GM23338 (cell line): ENCODE data around the gene SACM1L. TPM values are rescaled to one million over a fixed set of nuclear protein-coding genes. Genes with fewer than 3 reads are reported as not detected.

ENCODE experiments used
- ATAC-seq: fragments of 200-7000 bp; cut with Tn5 transposase; 3 replicates; pipeline ENCODE4 v1.9.1; 2020
- DNase-seq: peaks from one replicate; pipeline ENCODE4 v3.0.0-alpha.2; 2015; ENCODE audit warnings: low spot score
- H2AFZ ChIP-seq: fragments of 200-600 bp; sonication (generic); 2 replicates; pipeline ENCODE4 v1.8.0; 2016; ENCODE audit warnings: antibody characterized with exemption, mild to moderate bottlenecking, moderate library complexity
- H3F3A ChIP-seq: fragments of 200-600 bp; sonication (generic); replicated peaks from 2 replicates; pipeline ENCODE4 v1.8.0; 2017; ENCODE audit warnings: antibody characterized with exemption, mixed run types, low read depth
- H3K27ac ChIP-seq: fragments of 200-600 bp; sonication (generic); 2 replicates; pipeline ENCODE4 v1.6.1; 2016; ENCODE audit warnings: low read depth
- H3K27me3 ChIP-seq: fragments of 200-600 bp; sonication (generic); 2 replicates; pipeline ENCODE4 v1.8.0; 2016; ENCODE audit warnings: mild to moderate bottlenecking, mixed run types, moderate library complexity; ENCODE audit not compliant: insufficient read depth
- H3K36me3 ChIP-seq: fragments of 200-600 bp; sonication (generic); 2 replicates; pipeline ENCODE4 v1.8.0; 2016; ENCODE audit warnings: mild to moderate bottlenecking; ENCODE audit not compliant: insufficient read depth
- H3K4me1 ChIP-seq: fragments of 200-600 bp; sonication (generic); 2 replicates; pipeline ENCODE4 v1.8.0; 2016; ENCODE audit warnings: mild to moderate bottlenecking, moderate library complexity; ENCODE audit not compliant: insufficient read depth
- H3K4me2 ChIP-seq: fragments of 200-600 bp; sonication (generic); 2 replicates; pipeline ENCODE4 v1.7.1; 2017; ENCODE audit warnings: mixed run types
- H3K4me3 ChIP-seq: fragments of 200-600 bp; sonication (generic); 2 replicates; pipeline ENCODE4 v1.6.1; 2016; ENCODE audit warnings: mixed run types
- H3K79me2 ChIP-seq: fragments of 200-600 bp; sonication (generic); replicated peaks from 2 replicates; pipeline ENCODE4 v1.8.0; 2017; ENCODE audit warnings: mild to moderate bottlenecking; ENCODE audit not compliant: insufficient read depth
- H3K9me2 ChIP-seq: fragments of 200-600 bp; sonication (generic); 2 replicates; pipeline ENCODE4 v1.8.0; 2017; ENCODE audit not compliant: insufficient read depth
- H4K20me1 ChIP-seq: fragments of 200-600 bp; sonication (generic); replicated peaks from 2 replicates; pipeline ENCODE4 v1.8.0; 2017; ENCODE audit warnings: mild to moderate bottlenecking; ENCODE audit not compliant: insufficient read depth
- H3K27ac Mint-ChIP-seq: 2 replicates; pipeline ENCODE4 v1.8.0; 2020; ENCODE audit warnings: inconsistent platforms, mild to moderate bottlenecking, moderate library complexity, mixed read lengths
- H3K27me3 Mint-ChIP-seq: 3 replicates; pipeline ENCODE4 v1.8.0; 2022; ENCODE audit warnings: low read depth, mild to moderate bottlenecking, moderate library complexity, mixed read lengths, inconsistent platforms; ENCODE audit not compliant: insufficient read depth, poor library complexity
- H3K36me3 Mint-ChIP-seq: 3 replicates; pipeline ENCODE4 v1.8.0; 2021; ENCODE audit warnings: low read depth, mild to moderate bottlenecking, inconsistent platforms, moderate library complexity, mixed read lengths
- H3K4me1 Mint-ChIP-seq: 3 replicates; pipeline ENCODE4 v1.8.0; 2020; ENCODE audit warnings: mild to moderate bottlenecking, inconsistent platforms, mixed read lengths
- H3K4me3 Mint-ChIP-seq: 3 replicates; pipeline ENCODE4 v1.8.0; 2021; ENCODE audit warnings: moderate library complexity, mild to moderate bottlenecking, inconsistent platforms, mixed read lengths
- H3K9me3 Mint-ChIP-seq: 3 replicates; pipeline ENCODE4 v1.8.0; 2020; ENCODE audit warnings: moderate library complexity, mild to moderate bottlenecking, inconsistent platforms, mixed read lengths
- CREB1 ChIP-seq: fragments of 250-450 bp; sonication (Bioruptor Pico); IDR thresholded peaks from 2 replicates; pipeline ENCODE4 v1.5.0; 2020; ENCODE audit warnings: low read depth, mild to moderate bottlenecking, moderate library complexity
- ETS1 ChIP-seq: IDR thresholded peaks from 2 replicates; pipeline ENCODE4 v1.6.1; 2016; ENCODE audit warnings: antibody characterized with exemption
- EZH2 ChIP-seq: fragments of 200-600 bp; sonication (generic); IDR thresholded peaks from one replicate; pipeline ENCODE4 v1.8.0; 2017; ENCODE audit warnings: antibody characterized with exemption, mild to moderate bottlenecking, low read depth; ENCODE audit not compliant: unreplicated experiment
- EZH2phosphoT487 ChIP-seq: fragments of 200-600 bp; sonication (generic); IDR thresholded peaks from one replicate; pipeline ENCODE4 v1.8.1; 2018; ENCODE audit warnings: antibody characterized with exemption; ENCODE audit not compliant: unreplicated experiment
- JUNB ChIP-seq: IDR thresholded peaks from one replicate; pipeline ENCODE4 v1.6.1; 2016; ENCODE audit warnings: antibody characterized with exemption; ENCODE audit not compliant: unreplicated experiment
- NANOG ChIP-seq: IDR thresholded peaks from 2 replicates; pipeline ENCODE4 v1.6.1; 2016; ENCODE audit warnings: antibody characterized with exemption, borderline replicate concordance
- POLR2AphosphoS5 ChIP-seq: IDR thresholded peaks from 2 replicates; pipeline ENCODE4 v1.6.1; 2016; ENCODE audit warnings: antibody characterized with exemption, low read depth
- REST ChIP-seq: IDR thresholded peaks from one replicate; pipeline ENCODE4 v1.6.1; 2018; ENCODE audit warnings: antibody characterized with exemption; ENCODE audit not compliant: unreplicated experiment
- STAT1 ChIP-seq: IDR thresholded peaks from one replicate; pipeline ENCODE4 v1.6.1; 2016; ENCODE audit warnings: antibody characterized with exemption; ENCODE audit not compliant: unreplicated experiment
- ZNF331 ChIP-seq: fragments of 250-450 bp; sonication (Bioruptor Pico); IDR thresholded peaks from 2 replicates; pipeline ENCODE4 v1.5.0; 2020; ENCODE audit warnings: low read depth, mild to moderate bottlenecking, moderate library complexity
- polyA plus RNA-seq: library from polyadenylated mRNA; unstranded; fragments of >200 nt; fragmentation: Nextera tagmentation; extraction: Ambion mirVana; gene quantifications from 2 replicates; pipeline ENCODE4 v1.2.1, GENCODE V29; 2016
- total RNA-seq: library from RNA; depleted of rRNA; stranded (reverse); fragments of >200 nt; shearing (Covaris generic); gene quantifications from 2 replicates; pipeline ENCODE4 v1.2.3, GENCODE V29; 2014
- TF ChIP-seq, protein P1 (sequence below), 2 experiments: fragments of 200-600 bp in 1 of 2; sonication (generic) in 1 of 2; conservative IDR thresholded peaks; 2 replicates each; pipeline versions ENCODE4 v1.5.1 to v1.6.1; 2016 to 2017; ENCODE audit warnings: antibody characterized with exemption in 2 of 2, low read depth in 2 of 2, mild to moderate bottlenecking in 2 of 2, moderate library complexity in 1 of 2

Gene SACM1L
- total and polyA plus RNA-seq, 2 experiments from 2014 or later, result 43.5 to 97.8 TPM

GRCh38 chr3:45716790-45717336 lies 27.7 kb downstream of the SACM1L start (continued):
- TF ChIP-seq, protein P1, sequence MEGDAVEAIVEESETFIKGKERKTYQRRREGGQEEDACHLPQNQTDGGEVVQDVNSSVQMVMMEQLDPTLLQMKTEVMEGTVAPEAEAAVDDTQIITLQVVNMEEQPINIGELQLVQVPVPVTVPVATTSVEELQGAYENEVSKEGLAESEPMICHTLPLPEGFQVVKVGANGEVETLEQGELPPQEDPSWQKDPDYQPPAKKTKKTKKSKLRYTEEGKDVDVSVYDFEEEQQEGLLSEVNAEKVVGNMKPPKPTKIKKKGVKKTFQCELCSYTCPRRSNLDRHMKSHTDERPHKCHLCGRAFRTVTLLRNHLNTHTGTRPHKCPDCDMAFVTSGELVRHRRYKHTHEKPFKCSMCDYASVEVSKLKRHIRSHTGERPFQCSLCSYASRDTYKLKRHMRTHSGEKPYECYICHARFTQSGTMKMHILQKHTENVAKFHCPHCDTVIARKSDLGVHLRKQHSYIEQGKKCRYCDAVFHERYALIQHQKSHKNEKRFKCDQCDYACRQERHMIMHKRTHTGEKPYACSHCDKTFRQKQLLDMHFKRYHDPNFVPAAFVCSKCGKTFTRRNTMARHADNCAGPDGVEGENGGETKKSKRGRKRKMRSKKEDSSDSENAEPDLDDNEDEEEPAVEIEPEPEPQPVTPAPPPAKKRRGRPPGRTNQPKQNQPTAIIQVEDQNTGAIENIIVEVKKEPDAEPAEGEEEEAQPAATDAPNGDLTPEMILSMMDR (conservative IDR thresholded peaks at IDR 0.05; ENCODE audit: low read depth in 2 of 2), result no peak
- no peak for TF ChIP-seq REST
- no peak for TF ChIP-seq JUNB
- no peak for TF ChIP-seq ZNF331
- TF ChIP-seq NANOG, result no peak
- no peak for TF ChIP-seq EZH2
- no peak for TF ChIP-seq POLR2AphosphoS5
- no peak for TF ChIP-seq EZH2phosphoT487
- no peak for TF ChIP-seq ETS1
- TF ChIP-seq CREB1, result no peak
- TF ChIP-seq STAT1, result no peak

DNA sequence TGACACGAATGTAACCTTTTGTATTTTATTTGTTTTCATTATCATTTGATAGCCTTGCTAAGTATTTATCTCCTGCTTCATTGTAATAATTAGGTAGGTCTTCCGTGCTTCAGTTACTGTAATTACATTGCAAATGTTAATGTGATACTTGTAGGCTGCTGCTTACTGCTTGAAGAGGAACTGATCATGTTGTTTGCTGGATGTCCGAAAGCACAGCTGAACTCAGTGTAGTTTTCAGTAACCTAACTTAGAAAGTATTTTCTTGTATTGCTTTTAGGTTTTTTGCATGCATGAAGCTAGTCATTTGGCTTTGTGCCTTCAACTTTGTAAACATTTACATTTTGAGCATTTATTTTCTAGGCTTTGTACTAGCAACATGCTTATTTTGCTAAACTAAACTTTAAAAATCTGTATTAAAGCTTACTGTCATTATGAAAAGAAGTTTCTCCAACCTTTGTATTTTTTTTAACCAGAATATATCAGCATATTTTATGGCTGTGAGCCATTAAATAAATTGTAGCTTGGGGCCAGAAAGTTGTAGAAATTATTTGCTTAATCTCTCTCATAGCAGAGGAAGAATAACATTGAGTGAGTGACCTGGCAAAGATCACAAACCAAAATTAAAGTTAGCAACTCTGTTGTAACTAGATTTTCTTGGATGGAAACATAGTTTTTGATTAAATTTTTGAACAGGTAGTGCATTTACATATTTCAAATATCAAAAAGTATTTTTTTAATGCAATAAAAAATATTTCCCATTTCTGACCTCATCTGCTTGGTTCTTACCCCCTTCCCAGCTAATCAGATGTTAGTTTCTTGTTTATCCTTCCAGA lies 30.7 kb downstream of the SACM1L start:
- H3K4me1 Mint-ChIP-seq, result no peaks in the 10 kb centered on the region; the same call in 1 of the 3 replicates
- Histone ChIP-seq H3K36me3 (peaks cover 23% of the 10 kb centered on the region), H3K9me2 (no peaks in the 10 kb centered on the region), H3K27me3 (no peaks in the 10 kb centered on the region), H3K79me2 (peaks cover 11% of the 10 kb centered on the region; the same call in 1 of the 2 replicates), H3F3A (no peaks in the 10 kb centered on the region; the same call in 1 of the 2 replicates), H3K4me2 (no peak overlapping the region), H3K4me1 (no peaks in the 10 kb centered on the region), H3K27ac (peak overlapping the region; percentile 29; the same call in 1 of the 2 replicates), H3K4me3 (no peak overlapping the region), H2AFZ (no peak overlapping the region), H4K20me1 (peaks cover 5% of the 10 kb centered on the region; the same call in 1 of the 2 replicates)
- H3K4me3 Mint-ChIP-seq, result no peak overlapping the region
- no peaks in the 10 kb centered on the region for H3K9me3 Mint-ChIP-seq
- no peak for DNase-seq
- H3K36me3 Mint-ChIP-seq, result peaks cover 46% of the 10 kb centered on the region
- ATAC-seq, result no peak
- no peak overlapping the region for H3K27ac Mint-ChIP-seq
- peaks cover 2% of the 10 kb centered on the region for H3K27me3 Mint-ChIP-seq
- TF ChIP-seq CREB1 (no peak), EZH2phosphoT487 (no peak), POLR2AphosphoS5 (no peak)
